PFSK-1 (cell line): ENCODE results near the gene LPIN2.

ENCODE experiments used
- FOXP2 ChIP-seq: optimal IDR thresholded peaks from 2 replicates; pipeline ENCODE3; 2011; ENCODE audit warnings: borderline replicate concordance, control low read depth, inconsistent platforms; ENCODE audit not compliant: insufficient read depth; ENCODE audit errors: extremely low read length, extremely low read depth
- POLR2AphosphoS5 ChIP-seq: IDR thresholded peaks from 2 replicates; pipeline ENCODE4 v1.6.1; 2012; ENCODE audit warnings: low read depth, mild to moderate bottlenecking, control low read depth, low read length, moderate library complexity
- REST ChIP-seq, 2 experiments: IDR thresholded peaks; 2 replicates each; pipeline versions ENCODE4 v1.6.1 to v1.8.0; 2011 to 2012; ENCODE audit warnings: low read depth in 2 of 2, low read length in 2 of 2, control low read depth in 1 of 2, inconsistent platforms in 1 of 2, mild to moderate bottlenecking in 1 of 2, moderate library complexity in 1 of 2; ENCODE audit not compliant: insufficient read depth in 1 of 2
- SIN3A ChIP-seq: IDR thresholded peaks from 2 replicates; pipeline ENCODE4 v1.6.1; 2012; ENCODE audit warnings: mild to moderate bottlenecking, low read length, moderate library complexity, borderline replicate concordance; ENCODE audit not compliant: insufficient read depth
- TAF1 ChIP-seq: IDR thresholded peaks from 2 replicates; pipeline ENCODE4 v1.6.1; 2012; ENCODE audit warnings: low read length, control low read depth, borderline replicate concordance; ENCODE audit not compliant: insufficient read depth

The LPIN2 gene

GRCh38 chr18:3007491-3007890 is 5.5 kb downstream of the LPIN2 start:
- TF ChIP-seq REST (IDR thresholded peaks at IDR 0.05; ENCODE audit: insufficient read depth in 1 of 2, low read depth in 2 of 2, low read length in 2 of 2) (no peak), FOXP2 (no peak), SIN3A (no peak), TAF1 (no peak), POLR2AphosphoS5 (no peak)

DNA sequence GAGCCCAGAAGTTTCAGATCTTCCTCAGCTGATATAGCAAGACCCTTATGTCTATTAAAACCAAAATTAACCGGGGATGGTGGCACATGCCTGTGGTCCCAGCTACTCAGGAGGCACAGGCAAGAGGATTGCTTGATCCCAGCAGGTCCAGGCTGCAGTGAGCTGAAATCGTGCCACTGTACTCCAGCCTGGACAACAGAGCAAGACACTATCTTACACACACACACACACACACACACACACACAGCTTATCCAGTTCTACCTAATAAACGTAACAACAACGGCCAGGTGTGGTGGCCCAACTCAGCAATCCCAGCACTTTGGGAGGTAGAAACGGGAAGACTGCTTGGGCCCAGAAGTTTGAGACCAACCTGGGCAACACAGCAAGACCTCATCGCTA is 7.5 kb downstream of the LPIN2 start:
- TF ChIP-seq POLR2AphosphoS5: no peak

- TF ChIP-seq SIN3A: no peak
- TF ChIP-seq REST (IDR thresholded peaks at IDR 0.05; ENCODE audit: insufficient read depth in 1 of 2, low read depth in 2 of 2, low read length in 2 of 2): no peak
- no peak for TF ChIP-seq TAF1
- TF ChIP-seq FOXP2: no peak
Measured at GRCh38 chr18:3002732-3003131, 10.2 kb downstream of the LPIN2 start.

GRCh38 chr18:2998644-2999043 is 14.3 kb downstream of the LPIN2 start:
- TF ChIP-seq TAF1: no peak
- no peak for TF ChIP-seq POLR2AphosphoS5

GRCh38 chr18:2997846-2998564 is 14.9 kb downstream of the LPIN2 start:
- TF ChIP-seq POLR2AphosphoS5: no peak
- TF ChIP-seq FOXP2: no peak
- no peak for TF ChIP-seq SIN3A
- no peak for TF ChIP-seq REST (IDR thresholded peaks at IDR 0.05; ENCODE audit: insufficient read depth in 1 of 2, low read depth in 2 of 2, low read length in 2 of 2)
- TF ChIP-seq TAF1: no peak

GRCh38 chr18:2997429-2997828 is 15.5 kb downstream of the LPIN2 start:
- TF ChIP-seq POLR2AphosphoS5 (no peak), FOXP2 (no peak), REST (IDR thresholded peaks at IDR 0.05; ENCODE audit: insufficient read depth in 1 of 2, low read depth in 2 of 2, low read length in 2 of 2) (no peak), TAF1 (no peak), SIN3A (no peak)
